ENCODE results near the gene PDCD1.

The PDCD1 gene

DNA sequence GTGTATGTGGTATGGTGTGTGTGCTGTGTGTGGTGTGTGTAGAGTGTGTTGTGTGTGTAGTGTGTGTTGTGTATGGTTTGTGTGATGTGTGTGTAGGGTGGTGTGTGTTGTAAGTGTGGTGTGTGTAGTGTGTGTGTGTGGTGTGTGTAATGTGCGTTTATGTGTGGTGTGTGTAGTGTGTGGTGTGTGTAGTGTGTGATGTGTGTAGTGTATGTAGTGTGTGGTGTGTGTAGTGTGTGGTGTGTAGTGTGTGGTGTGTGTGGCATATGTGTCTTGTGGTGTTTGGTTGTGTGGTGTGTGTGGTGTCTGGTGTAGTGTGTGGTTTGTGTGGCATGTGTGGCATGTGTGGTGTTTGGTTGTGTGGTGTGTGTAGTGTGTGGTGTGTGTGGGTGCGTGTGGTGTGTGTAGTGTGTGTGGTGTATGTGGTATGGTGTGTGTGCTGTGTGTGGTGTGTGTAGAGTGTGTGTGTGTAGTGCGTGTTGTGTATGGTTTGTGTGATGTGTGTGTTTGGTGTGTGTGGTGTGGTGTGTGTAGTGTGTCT lies 6.8 kb upstream of the PDCD1 start:
- POLR2A ChIA-PET: no interaction called here
- TF ChIP-seq, protein P1, sequence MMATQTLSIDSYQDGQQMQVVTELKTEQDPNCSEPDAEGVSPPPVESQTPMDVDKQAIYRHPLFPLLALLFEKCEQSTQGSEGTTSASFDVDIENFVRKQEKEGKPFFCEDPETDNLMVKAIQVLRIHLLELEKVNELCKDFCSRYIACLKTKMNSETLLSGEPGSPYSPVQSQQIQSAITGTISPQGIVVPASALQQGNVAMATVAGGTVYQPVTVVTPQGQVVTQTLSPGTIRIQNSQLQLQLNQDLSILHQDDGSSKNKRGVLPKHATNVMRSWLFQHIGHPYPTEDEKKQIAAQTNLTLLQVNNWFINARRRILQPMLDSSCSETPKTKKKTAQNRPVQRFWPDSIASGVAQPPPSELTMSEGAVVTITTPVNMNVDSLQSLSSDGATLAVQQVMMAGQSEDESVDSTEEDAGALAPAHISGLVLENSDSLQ (IDR thresholded peaks at IDR 0.05): no peak
- TF ChIP-seq SUZ12 (IDR thresholded peaks at IDR 0.05) (no peak), HDGF (IDR thresholded peaks at IDR 0.05; ENCODE audit: borderline replicate concordance) (no peak), ZNF384 (IDR thresholded peaks at IDR 0.05) (no peak), NFRKB (IDR thresholded peaks at IDR 0.05) (no peak), BHLHE40 (IDR thresholded peaks at IDR 0.05; ENCODE audit: borderline replicate concordance) (no peak)
- CTCF ChIA-PET: no interaction called here
- DNase-seq (ENCODE audit: extremely low spot score): no peak

DNA sequence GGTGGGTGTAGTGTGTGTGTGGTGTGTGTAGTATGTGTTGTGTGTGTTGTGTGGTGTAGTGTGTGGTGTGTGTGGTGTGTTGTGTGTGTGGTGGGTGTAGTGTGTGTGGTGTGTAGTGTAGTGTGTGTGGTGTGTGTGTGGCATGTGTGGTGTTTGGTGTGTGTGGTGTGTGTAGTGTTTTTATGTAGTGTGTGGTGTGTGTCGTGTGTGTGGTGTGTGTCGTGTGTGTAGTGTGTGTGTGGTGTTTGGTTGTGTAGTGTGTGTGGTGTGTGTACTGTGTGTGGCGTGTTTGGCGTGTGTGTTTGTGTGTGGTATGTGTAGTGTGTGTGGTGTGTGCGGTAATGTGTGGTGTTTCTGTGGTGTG lies 6.1 kb upstream of the PDCD1 start:
- DNase-seq (ENCODE audit: extremely low spot score): no peak
- POLR2A ChIA-PET: no interaction called here
- CTCF ChIA-PET: no interaction called here
- TF ChIP-seq CTBP1 (IDR thresholded peaks at IDR 0.05; ENCODE audit: borderline replicate concordance): no peak
- no peak for TF ChIP-seq ELF4 (IDR thresholded peaks at IDR 0.05)
- TF ChIP-seq SUZ12 (IDR thresholded peaks at IDR 0.05): no peak
- no peak for TF ChIP-seq FOXA1 (IDR thresholded peaks at IDR 0.05)

- no peak for TF ChIP-seq L3MBTL2 (conservative IDR thresholded peaks at IDR 0.05)
- no peak for TF ChIP-seq FOXK2 (IDR thresholded peaks at IDR 0.05)
- no peak for TF ChIP-seq ZNF384 (IDR thresholded peaks at IDR 0.05)
- no peak for TF ChIP-seq TARDBP (IDR thresholded peaks at IDR 0.05)
- no peak for TF ChIP-seq ELF4 (IDR thresholded peaks at IDR 0.05)
- no peak for TF ChIP-seq NFRKB (IDR thresholded peaks at IDR 0.05)
- no peak for TF ChIP-seq SP1 (IDR thresholded peaks at IDR 0.05)
- TF ChIP-seq SUZ12 (IDR thresholded peaks at IDR 0.05): no peak
- TF ChIP-seq CTBP1 (IDR thresholded peaks at IDR 0.05; ENCODE audit: borderline replicate concordance): no peak
- TF ChIP-seq ARNT (IDR thresholded peaks at IDR 0.05): no peak
- no peak for TF ChIP-seq FOXA1 (IDR thresholded peaks at IDR 0.05)
- no peak for TF ChIP-seq BHLHE40 (IDR thresholded peaks at IDR 0.05; ENCODE audit: borderline replicate concordance)
- ChIA-PET POLR2A (no interaction called here), CTCF (no interaction called here)
Observed at GRCh38 chr2:241864168-241864849, 5.6 kb upstream of the PDCD1 start.

DNA sequence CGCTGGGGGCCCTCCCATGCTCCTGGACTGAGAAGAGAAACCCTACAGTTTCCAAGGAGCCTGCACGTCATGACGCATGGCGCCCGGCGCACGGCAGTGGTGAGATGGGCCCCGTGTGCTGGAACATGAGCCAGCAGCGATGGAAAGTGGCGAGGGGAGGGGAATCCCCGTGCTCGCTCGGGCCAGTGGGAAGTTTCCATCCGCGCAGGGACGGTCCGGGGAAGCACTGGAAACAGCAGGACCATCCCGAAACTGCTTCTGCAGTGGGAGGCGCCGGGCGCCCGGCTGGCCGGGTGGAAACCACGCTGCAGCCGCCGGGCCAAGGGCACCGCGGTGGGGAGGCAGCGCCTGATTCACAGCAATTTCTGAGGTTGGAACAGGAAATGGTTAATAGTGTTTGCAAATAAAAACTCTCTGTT lies 4.9 kb upstream of the PDCD1 start:
- POLR2A ChIA-PET: no interaction called here
- CTCF ChIA-PET: no interaction called here
- DNase-seq (ENCODE audit: extremely low spot score): no peak
- no peak for TF ChIP-seq ARNT (IDR thresholded peaks at IDR 0.05)
- no peak for TF ChIP-seq FOXA1 (IDR thresholded peaks at IDR 0.05)
- no peak for TF ChIP-seq ZNF384 (IDR thresholded peaks at IDR 0.05)
- TF ChIP-seq TARDBP (IDR thresholded peaks at IDR 0.05): no peak
- TF ChIP-seq LEF1 (IDR thresholded peaks at IDR 0.05; ENCODE audit: borderline replicate concordance): no peak
- TF ChIP-seq, protein P1 (IDR thresholded peaks at IDR 0.05): no peak
- TF ChIP-seq SUZ12 (IDR thresholded peaks at IDR 0.05): no peak
- no peak for TF ChIP-seq FOXM1 (IDR thresholded peaks at IDR 0.05; ENCODE audit: borderline replicate concordance)
- no peak for TF ChIP-seq ELF4 (IDR thresholded peaks at IDR 0.05)
- no peak for TF ChIP-seq BHLHE40 (IDR thresholded peaks at IDR 0.05; ENCODE audit: borderline replicate concordance)
- no peak for TF ChIP-seq L3MBTL2 (conservative IDR thresholded peaks at IDR 0.05)
- TF ChIP-seq CTBP1 (IDR thresholded peaks at IDR 0.05; ENCODE audit: borderline replicate concordance): no peak
- TF ChIP-seq NFRKB (IDR thresholded peaks at IDR 0.05): no peak
- TF ChIP-seq FOXK2 (IDR thresholded peaks at IDR 0.05): no peak
- TF ChIP-seq HDGF (IDR thresholded peaks at IDR 0.05; ENCODE audit: borderline replicate concordance): no peak
- TF ChIP-seq SP1 (IDR thresholded peaks at IDR 0.05): no peak

More at GRCh38 chr2:241864168-241864849, 5.6 kb upstream of the PDCD1 start:
- no peak for DNase-seq (ENCODE audit: extremely low spot score)

DNA sequence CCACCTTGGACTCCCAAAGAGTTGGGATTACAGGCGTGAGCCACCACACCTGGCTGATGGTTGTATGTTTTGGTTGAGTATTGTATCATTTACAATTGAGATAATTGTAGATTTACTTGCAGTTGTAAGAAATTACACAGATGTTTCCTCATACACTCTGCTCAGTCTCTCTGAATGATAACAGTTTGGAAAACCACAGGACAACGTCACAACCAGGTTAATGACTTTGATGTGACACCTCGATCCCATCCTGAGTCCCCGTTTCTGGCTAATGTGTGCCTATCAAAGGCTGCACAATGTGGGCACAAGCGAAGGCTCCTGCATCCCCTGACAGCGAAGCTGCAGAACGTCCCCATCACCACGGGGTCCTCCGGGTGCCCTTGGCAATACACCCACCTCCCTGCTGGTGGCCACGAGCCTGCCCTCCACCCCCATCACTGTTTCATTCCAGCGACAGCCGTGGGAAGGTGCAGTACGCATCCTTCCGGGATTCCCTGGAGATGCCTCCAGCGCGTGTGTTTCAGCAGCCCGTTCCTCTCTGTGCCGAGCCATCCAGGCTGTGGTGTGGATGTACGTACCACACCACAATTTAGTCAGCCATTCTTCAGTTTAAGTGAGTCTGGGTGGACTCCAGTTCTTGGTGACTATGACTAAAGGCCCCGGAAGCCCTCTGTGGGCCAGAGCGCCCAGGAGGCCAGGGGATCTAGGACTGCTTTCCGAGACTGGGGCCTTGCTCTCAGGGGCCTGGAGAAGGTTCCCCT lies 4.3 kb upstream of the PDCD1 start:
- CTCF ChIA-PET: no interaction called here
- POLR2A ChIA-PET: no interaction called here
- TF ChIP-seq BHLHE40 (IDR thresholded peaks at IDR 0.05; ENCODE audit: borderline replicate concordance) (no peak), FOXM1 (IDR thresholded peaks at IDR 0.05; ENCODE audit: borderline replicate concordance) (no peak), CTBP1 (IDR thresholded peaks at IDR 0.05; ENCODE audit: borderline replicate concordance) (no peak), FOXK2 (IDR thresholded peaks at IDR 0.05) (no peak), ELF4 (IDR thresholded peaks at IDR 0.05) (no peak), TARDBP (IDR thresholded peaks at IDR 0.05) (no peak), HDGF (IDR thresholded peaks at IDR 0.05; ENCODE audit: borderline replicate concordance) (no peak), ARNT (IDR thresholded peaks at IDR 0.05) (no peak), FOXA1 (IDR thresholded peaks at IDR 0.05) (no peak), NFRKB (IDR thresholded peaks at IDR 0.05) (no peak), L3MBTL2 (conservative IDR thresholded peaks at IDR 0.05) (no peak), LEF1 (IDR thresholded peaks at IDR 0.05; ENCODE audit: borderline replicate concordance) (no peak), SUZ12 (IDR thresholded peaks at IDR 0.05) (no peak), ZNF384 (IDR thresholded peaks at IDR 0.05) (no peak), SP1 (IDR thresholded peaks at IDR 0.05) (no peak)
- TF ChIP-seq, protein P1 (IDR thresholded peaks at IDR 0.05): no peak
- no peak for DNase-seq (ENCODE audit: extremely low spot score)

- no peak for DNase-seq (ENCODE audit: extremely low spot score)
- TF ChIP-seq NFRKB (IDR thresholded peaks at IDR 0.05): no peak
- no peak for TF ChIP-seq SP1 (IDR thresholded peaks at IDR 0.05)
- TF ChIP-seq ELF4 (IDR thresholded peaks at IDR 0.05): no peak
- no peak for TF ChIP-seq CTBP1 (IDR thresholded peaks at IDR 0.05; ENCODE audit: borderline replicate concordance)
- TF ChIP-seq LEF1 (IDR thresholded peaks at IDR 0.05; ENCODE audit: borderline replicate concordance): no peak
- no peak for TF ChIP-seq FOXK2 (IDR thresholded peaks at IDR 0.05)
- TF ChIP-seq ZNF384 (IDR thresholded peaks at IDR 0.05): no peak
- TF ChIP-seq, protein P1 (IDR thresholded peaks at IDR 0.05): no peak
- TF ChIP-seq ARNT (IDR thresholded peaks at IDR 0.05): no peak
- no peak for TF ChIP-seq SUZ12 (IDR thresholded peaks at IDR 0.05)
- no peak for TF ChIP-seq HDGF (IDR thresholded peaks at IDR 0.05; ENCODE audit: borderline replicate concordance)
- TF ChIP-seq FOXM1 (IDR thresholded peaks at IDR 0.05; ENCODE audit: borderline replicate concordance): no peak
- no peak for TF ChIP-seq FOXA1 (IDR thresholded peaks at IDR 0.05)
- TF ChIP-seq BHLHE40 (IDR thresholded peaks at IDR 0.05; ENCODE audit: borderline replicate concordance): no peak
- TF ChIP-seq L3MBTL2 (conservative IDR thresholded peaks at IDR 0.05): no peak
- no peak for TF ChIP-seq TARDBP (IDR thresholded peaks at IDR 0.05)
- CTCF ChIA-PET: no interaction called here
- POLR2A ChIA-PET: no interaction called here
Observed at GRCh38 chr2:241862093-241862492, 3.4 kb upstream of the PDCD1 start.

Measured in HEK293T (cell line).